ENCODE results near the gene QSOX2.

QSOX2 gene

DNA sequence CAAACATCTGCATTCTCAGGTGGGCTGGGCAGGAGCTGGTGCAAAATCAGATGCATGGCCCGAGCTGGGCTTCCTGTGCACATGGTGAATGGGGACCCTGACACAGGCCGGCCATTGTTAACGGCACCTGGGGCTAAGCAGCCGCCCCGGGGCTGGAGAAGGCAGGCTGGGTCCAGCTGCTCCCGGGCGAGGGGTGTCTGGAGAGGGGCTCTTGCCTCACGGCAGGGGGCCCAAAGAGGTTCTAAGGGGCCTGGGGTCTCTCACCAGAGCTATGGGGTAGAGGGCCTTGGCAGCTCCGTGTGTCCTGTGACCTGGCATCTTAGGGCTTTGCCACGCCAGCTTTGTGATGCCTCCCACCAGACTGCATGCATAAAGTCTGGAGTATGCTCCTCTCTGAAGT, 5.1 kb upstream of the QSOX2 start:
- no peak overlapping the region for H3K9ac ChIP-seq (ENCODE audit: low read depth, low read length)
- no peaks in the 10 kb centered on the region for H3K36me3 ChIP-seq (ENCODE audit: control insufficient read depth, insufficient read depth, low read length)
- peaks cover 4% of the 10 kb centered on the region for H3K27me3 ChIP-seq (ENCODE audit: control insufficient read depth, insufficient read depth, low read length)
- no peaks in the 10 kb centered on the region for H3K4me1 ChIP-seq (ENCODE audit: control insufficient read depth, insufficient read depth, low read length)
- H3K9me3 ChIP-seq (ENCODE audit: control insufficient read depth, insufficient read depth, low read length), result no peaks in the 10 kb centered on the region
- H3K4me3 ChIP-seq (ENCODE audit: low read depth, low read length), result no peak overlapping the region

DNA sequence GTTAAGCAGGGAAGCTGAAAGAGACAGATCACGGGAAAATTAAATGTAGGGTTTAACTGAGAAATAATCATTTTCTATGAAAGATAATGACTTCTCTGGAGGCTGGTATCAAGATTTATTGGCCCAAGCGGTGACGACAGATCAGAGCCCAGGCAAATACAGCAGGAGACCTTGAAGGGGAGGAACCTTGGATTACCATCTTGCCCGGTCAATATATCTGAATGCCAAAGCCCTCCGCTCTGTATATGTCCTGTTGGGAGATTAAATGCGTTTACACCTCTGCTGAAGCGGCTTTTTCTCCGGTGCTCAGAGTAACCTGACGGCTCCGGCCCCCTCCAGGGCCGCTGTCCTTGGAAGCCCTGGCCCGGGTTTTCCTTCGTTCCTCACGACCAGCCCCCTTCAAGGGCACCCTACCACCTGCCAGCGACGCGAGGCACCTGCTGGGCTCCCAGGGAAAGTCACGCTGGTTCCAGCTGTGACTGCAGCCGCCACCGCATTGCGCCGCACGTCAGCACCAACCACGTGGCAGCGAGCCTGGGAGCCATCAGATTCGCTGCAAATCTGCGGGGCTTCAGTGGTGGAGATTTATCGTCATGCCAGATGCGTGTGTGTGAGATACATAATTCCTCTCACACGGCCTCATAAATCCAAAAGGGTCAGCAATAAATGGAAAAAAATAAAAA, 4.4 kb upstream of the QSOX2 start:
- H3K9me3 ChIP-seq (ENCODE audit: control insufficient read depth, insufficient read depth, low read length), result no peaks in the 10 kb centered on the region
- no peaks in the 10 kb centered on the region for H3K4me1 ChIP-seq (ENCODE audit: control insufficient read depth, insufficient read depth, low read length)
- peaks cover 4% of the 10 kb centered on the region for H3K27me3 ChIP-seq (ENCODE audit: control insufficient read depth, insufficient read depth, low read length)
- H3K36me3 ChIP-seq (ENCODE audit: control insufficient read depth, insufficient read depth, low read length), result no peaks in the 10 kb centered on the region
- no peak overlapping the region for H3K9ac ChIP-seq (ENCODE audit: low read depth, low read length)
- H3K4me3 ChIP-seq (ENCODE audit: low read depth, low read length), result no peak overlapping the region

DNA sequence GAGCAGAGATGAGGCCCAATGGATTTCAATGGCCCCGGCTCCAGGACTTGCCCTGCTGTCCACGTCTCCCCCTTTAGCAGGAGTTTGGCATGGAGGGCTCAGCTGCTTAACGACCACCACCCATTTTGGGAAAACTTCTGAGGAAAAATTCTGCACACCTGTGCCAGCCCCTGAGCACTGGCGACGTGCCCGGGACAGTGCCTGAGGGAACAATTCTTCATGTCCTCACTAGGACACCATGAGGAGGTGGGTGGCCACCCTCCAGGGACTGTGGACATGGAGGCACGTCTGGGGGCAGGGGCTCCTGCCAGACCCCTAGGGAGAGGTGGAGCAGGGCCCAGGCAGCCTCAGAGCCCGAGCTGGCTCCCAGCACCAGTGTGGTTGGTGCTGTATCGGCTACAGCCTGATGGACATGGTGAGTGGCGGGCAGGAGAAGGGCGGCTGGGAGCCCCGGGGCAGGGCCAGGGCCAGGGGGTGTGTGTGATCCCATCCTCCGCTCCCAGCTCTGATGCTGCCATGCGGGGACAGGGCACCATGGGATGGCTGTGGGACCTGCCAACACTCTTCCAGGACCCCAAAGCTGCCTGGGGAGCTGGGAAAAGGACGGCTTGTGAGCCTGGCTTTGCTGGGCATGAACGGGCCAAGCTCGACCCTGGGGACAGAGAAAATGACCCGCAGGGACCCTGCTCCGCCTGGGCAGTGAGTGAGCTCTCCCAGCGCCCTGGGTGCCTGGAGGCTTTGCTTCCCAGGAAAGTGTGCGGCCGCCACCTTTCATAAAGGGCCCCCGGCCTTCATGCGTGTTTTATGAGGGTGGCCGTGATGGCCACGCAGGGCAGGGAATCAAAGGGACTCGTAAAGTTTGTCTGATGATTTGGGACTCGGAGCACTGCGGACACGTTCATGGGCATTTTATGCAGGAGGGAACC, 3.6 kb upstream of the QSOX2 start:
- no peak overlapping the region for H3K9ac ChIP-seq (ENCODE audit: low read depth, low read length)
- peaks cover 4% of the 10 kb centered on the region for H3K27me3 ChIP-seq (ENCODE audit: control insufficient read depth, insufficient read depth, low read length)
- no peaks in the 10 kb centered on the region for H3K36me3 ChIP-seq (ENCODE audit: control insufficient read depth, insufficient read depth, low read length)
- H3K9me3 ChIP-seq (ENCODE audit: control insufficient read depth, insufficient read depth, low read length), result no peaks in the 10 kb centered on the region
- H3K4me3 ChIP-seq (ENCODE audit: low read depth, low read length), result no peak overlapping the region
- peaks cover 3% of the 10 kb centered on the region for H3K4me1 ChIP-seq (ENCODE audit: control insufficient read depth, insufficient read depth, low read length)

DNA sequence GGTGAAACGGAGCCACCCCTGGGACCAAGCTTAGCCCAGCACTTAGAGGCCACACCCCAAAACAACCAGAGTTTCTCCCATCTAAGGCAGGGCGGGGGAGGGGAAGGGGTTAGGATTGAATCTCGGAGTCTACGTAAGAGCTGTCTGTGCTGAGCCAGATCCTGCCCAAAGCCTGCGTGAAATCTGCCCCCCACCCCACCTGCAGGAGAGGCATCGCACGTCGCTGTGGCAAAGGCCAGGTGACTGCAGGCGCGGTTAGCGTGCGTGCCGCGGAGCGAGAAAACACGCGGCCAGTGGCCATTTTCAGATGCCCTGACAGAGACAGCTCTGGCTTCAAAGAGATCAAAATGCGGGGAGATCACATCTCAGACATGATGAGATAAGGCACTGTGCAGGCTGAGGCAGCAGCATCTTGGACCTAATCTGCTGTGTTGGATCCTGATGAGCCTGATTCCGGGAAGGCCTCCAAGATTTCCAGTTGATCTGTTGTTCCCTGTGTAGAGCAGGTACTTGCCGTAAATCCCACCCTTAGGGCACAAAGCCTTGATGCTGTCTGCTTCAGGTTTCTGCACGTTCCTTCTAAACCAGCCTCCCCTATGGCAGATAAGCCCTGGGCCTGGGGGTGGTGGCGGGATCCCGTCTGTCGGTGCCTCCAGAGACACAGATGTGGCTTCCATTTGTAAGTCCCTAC, 2.5 kb upstream of the QSOX2 start:
- peaks cover 4% of the 10 kb centered on the region for H3K27me3 ChIP-seq (ENCODE audit: control insufficient read depth, insufficient read depth, low read length)
- H3K36me3 ChIP-seq (ENCODE audit: control insufficient read depth, insufficient read depth, low read length), result no peaks in the 10 kb centered on the region
- H3K4me1 ChIP-seq (ENCODE audit: control insufficient read depth, insufficient read depth, low read length), result peaks cover 6% of the 10 kb centered on the region
- no peaks in the 10 kb centered on the region for H3K9me3 ChIP-seq (ENCODE audit: control insufficient read depth, insufficient read depth, low read length)
- H3K9ac ChIP-seq (ENCODE audit: low read depth, low read length), result peak overlapping the region; percentile 41
- H3K4me3 ChIP-seq (ENCODE audit: low read depth, low read length), result no peak overlapping the region

DNA sequence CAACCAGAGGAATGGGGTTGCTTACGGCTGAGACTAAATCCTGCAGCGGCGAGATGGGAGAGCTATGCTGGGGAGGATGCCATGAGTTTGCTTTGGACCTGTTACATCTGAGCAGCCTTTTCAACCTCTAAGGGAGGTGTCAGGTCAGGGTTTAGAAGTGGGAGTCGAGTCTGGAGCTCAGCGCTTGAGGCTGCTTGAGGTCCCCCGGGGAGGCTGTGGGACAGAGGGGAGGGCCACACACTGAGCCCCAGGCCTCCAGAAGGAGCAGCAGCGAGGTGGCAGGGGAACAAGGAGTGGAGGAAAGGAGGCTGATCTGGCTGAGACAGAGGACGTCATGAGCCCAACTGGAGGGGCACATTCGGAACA, 1.9 kb upstream of the QSOX2 start:
- Histone ChIP-seq H3K27me3 (ENCODE audit: control insufficient read depth, insufficient read depth, low read length) (peaks cover 4% of the 10 kb centered on the region), H3K9me3 (ENCODE audit: control insufficient read depth, insufficient read depth, low read length) (no peaks in the 10 kb centered on the region), H3K36me3 (ENCODE audit: control insufficient read depth, insufficient read depth, low read length) (no peaks in the 10 kb centered on the region), H3K4me3 (ENCODE audit: low read depth, low read length) (no peak overlapping the region), H3K9ac (ENCODE audit: low read depth, low read length) (no peak overlapping the region), H3K4me1 (ENCODE audit: control insufficient read depth, insufficient read depth, low read length) (peaks cover 6% of the 10 kb centered on the region)

DNA sequence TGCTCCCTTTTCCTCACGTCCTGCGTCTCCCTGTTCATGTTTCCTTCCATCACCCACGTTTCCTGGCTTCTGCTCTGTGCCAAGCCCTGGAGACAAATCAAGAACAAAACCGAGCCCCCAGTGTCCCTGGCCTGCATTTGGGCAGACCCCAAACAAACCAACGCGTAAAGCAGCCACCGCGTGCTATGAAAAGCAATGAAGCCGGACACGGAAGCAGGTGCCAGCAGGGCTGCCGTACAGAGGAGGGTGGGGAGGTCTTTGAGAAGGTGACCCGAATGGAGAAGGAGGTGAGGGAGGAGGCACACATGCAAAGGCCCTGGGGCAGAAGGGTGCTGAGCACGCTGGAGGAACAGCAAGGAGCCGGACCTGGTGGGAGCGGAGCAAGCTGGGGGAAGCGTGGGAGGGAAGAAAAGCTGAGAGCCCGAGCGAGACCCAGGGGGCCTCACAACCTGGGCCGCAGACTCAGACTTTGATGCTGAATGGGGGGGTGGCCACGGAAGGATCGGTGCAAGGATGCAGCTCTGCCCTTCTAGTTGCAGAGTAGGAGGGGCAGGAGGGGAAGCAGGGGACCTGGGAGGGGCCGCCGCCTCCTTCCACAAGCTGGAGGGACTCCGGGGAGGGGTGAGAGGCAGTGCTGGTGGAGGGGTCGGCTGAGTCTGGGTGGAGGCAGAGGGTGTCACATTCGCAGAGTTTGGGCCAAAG, 1.4 kb upstream of the QSOX2 start:
- Histone ChIP-seq H3K4me3 (ENCODE audit: low read depth, low read length) (no peak overlapping the region), H3K36me3 (ENCODE audit: control insufficient read depth, insufficient read depth, low read length) (no peaks in the 10 kb centered on the region), H3K9ac (ENCODE audit: low read depth, low read length) (no peak overlapping the region), H3K9me3 (ENCODE audit: control insufficient read depth, insufficient read depth, low read length) (no peaks in the 10 kb centered on the region), H3K4me1 (ENCODE audit: control insufficient read depth, insufficient read depth, low read length) (peaks cover 6% of the 10 kb centered on the region), H3K27me3 (ENCODE audit: control insufficient read depth, insufficient read depth, low read length) (peaks cover 4% of the 10 kb centered on the region)

DNA sequence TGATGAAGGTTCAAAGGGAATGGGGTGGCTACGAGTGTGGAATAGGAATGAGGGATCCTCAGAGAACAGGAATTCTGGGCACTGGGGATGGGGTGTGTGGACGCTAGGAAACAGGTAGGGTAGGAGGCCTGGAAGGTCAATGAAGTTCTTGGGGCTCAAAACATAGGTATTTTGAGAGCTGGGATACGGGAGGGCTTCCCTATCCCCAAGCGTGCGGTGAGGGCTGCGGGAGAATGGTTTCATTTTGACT, 718 bp downstream of the QSOX2 start:
- peaks cover 5% of the 10 kb centered on the region for H3K36me3 ChIP-seq (ENCODE audit: control insufficient read depth, insufficient read depth, low read length)
- peaks cover 4% of the 10 kb centered on the region for H3K27me3 ChIP-seq (ENCODE audit: control insufficient read depth, insufficient read depth, low read length)
- H3K4me3 ChIP-seq (ENCODE audit: low read depth, low read length), result peak overlapping the region; percentile 81
- peak overlapping the region; percentile 56 for H3K9ac ChIP-seq (ENCODE audit: low read depth, low read length)
- H3K9me3 ChIP-seq (ENCODE audit: control insufficient read depth, insufficient read depth, low read length), result no peaks in the 10 kb centered on the region
- peaks cover 6% of the 10 kb centered on the region for H3K4me1 ChIP-seq (ENCODE audit: control insufficient read depth, insufficient read depth, low read length)

DNA sequence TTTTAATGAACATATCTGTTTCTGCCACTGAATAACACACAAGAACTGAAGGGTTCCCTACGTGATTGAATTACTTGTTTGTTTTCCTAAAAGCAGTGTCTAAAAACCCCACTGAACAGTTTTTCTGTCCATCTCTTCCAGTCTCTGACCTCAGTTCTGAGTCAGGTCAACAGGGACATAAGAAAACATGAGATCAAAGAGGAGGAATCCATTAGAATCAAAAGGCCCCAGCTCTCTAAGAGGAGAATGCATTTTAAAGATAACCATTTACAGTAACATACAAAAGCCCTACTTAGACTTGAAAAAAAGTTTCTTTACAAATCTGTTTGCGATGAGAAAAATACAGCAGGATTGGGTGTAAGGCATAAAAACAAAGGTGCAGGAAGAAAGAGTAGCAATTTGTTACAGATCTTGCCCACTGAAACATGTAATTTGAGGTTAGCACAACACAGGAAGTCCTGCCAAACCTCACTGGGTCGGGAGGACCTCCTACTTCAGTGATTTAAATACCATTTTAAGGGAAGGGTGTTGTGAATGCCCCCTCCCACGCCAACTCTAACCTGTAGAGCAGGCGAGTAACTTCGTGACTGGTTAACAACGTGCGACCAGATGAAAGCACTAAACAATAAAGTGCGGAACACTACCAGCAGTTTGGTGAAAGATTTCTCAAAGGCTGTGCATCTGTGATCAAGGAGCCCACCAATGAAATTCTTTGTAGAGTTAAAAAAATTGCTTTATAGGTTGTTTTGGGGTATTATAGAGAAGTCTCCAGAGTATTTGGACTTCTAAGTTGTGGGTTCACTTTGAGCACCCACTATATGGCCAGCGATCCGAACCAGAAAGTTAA, 1.3 kb downstream of the QSOX2 start:
- Histone ChIP-seq H3K27me3 (ENCODE audit: control insufficient read depth, insufficient read depth, low read length) (peaks cover 4% of the 10 kb centered on the region), H3K9ac (ENCODE audit: low read depth, low read length) (peak overlapping the region; percentile 56), H3K36me3 (ENCODE audit: control insufficient read depth, insufficient read depth, low read length) (peaks cover 5% of the 10 kb centered on the region), H3K9me3 (ENCODE audit: control insufficient read depth, insufficient read depth, low read length) (no peaks in the 10 kb centered on the region), H3K4me3 (ENCODE audit: low read depth, low read length) (peak overlapping the region; percentile 81), H3K4me1 (ENCODE audit: control insufficient read depth, insufficient read depth, low read length) (peaks cover 6% of the 10 kb centered on the region)

DNA sequence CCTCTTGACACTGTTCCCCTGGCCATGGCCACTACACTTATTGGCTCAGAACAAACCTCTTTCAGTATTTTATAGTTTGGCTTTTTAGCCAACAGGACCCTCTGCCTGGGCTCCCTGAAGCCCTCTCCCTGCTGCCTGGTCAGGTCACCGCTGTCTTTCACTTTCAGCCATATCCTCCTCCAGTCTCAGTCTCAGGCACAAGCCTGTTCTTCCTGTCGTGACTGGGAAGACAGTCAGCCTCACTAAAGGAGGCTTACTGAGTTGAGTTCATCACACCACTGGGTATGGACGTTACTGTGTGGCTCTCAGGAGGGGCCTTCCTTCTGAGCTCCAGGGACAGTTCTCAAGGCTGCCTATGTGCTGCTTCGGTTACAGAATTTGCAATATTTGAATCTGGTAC, 2.0 kb downstream of the QSOX2 start:
- no peaks in the 10 kb centered on the region for H3K9me3 ChIP-seq (ENCODE audit: control insufficient read depth, insufficient read depth, low read length)
- H3K27me3 ChIP-seq (ENCODE audit: control insufficient read depth, insufficient read depth, low read length), result peaks cover 4% of the 10 kb centered on the region
- H3K4me3 ChIP-seq (ENCODE audit: low read depth, low read length), result no peak overlapping the region
- H3K36me3 ChIP-seq (ENCODE audit: control insufficient read depth, insufficient read depth, low read length), result peaks cover 5% of the 10 kb centered on the region
- no peak overlapping the region for H3K9ac ChIP-seq (ENCODE audit: low read depth, low read length)
- H3K4me1 ChIP-seq (ENCODE audit: control insufficient read depth, insufficient read depth, low read length), result peaks cover 6% of the 10 kb centered on the region

DNA sequence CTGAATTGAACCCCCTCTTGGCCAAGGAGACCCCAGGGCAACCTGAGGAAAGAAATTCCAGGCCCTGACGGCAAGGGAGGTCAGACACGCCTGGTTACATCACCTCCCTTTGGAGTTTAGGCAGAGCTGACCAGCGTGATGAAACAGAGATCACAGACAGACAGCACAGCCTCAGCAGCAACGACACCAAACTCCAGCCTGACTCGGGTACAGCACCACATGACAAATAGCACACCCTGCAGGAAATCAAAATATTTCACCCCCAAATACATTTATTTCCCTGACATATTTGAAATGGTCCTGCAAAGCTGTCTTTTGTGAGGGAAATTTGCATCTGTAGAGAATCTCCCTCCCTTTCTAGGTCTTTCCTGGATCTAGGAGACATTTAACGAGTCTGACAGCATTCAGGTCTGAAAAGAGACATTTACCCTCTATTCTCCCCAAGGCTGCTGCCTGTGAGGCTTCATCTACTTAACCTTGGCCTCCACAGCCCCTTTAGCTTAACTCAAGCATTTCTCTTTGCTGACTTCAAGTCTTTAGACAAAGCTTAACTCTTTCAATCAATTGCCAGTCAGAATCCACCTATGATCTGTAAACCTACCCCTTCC, 2.6 kb downstream of the QSOX2 start:
- Histone ChIP-seq H3K4me3 (ENCODE audit: low read depth, low read length) (no peak overlapping the region), H3K9me3 (ENCODE audit: control insufficient read depth, insufficient read depth, low read length) (no peaks in the 10 kb centered on the region), H3K36me3 (ENCODE audit: control insufficient read depth, insufficient read depth, low read length) (peaks cover 5% of the 10 kb centered on the region), H3K27me3 (ENCODE audit: control insufficient read depth, insufficient read depth, low read length) (peaks cover 4% of the 10 kb centered on the region), H3K9ac (ENCODE audit: low read depth, low read length) (no peak overlapping the region), H3K4me1 (ENCODE audit: control insufficient read depth, insufficient read depth, low read length) (peaks cover 6% of the 10 kb centered on the region)

All from iPS-15b (cell line).